Mesendoderm (in vitro differentiated cells): ENCODE measurements around the gene WNT5A.

Experiments used
- DNase-seq: peaks from one replicate; pipeline ENCODE4 v3.0.0; 2013
- H2AK5ac ChIP-seq: 2 replicates; pipeline ENCODE4 v1.6.1; 2013; ENCODE audit warnings: low read length, inconsistent platforms
- H2BK120ac ChIP-seq: 2 replicates; pipeline ENCODE4 v1.6.1; 2013; ENCODE audit warnings: low read depth, mild to moderate bottlenecking, low read length, moderate library complexity, mixed read lengths
- H2BK15ac ChIP-seq: replicated peaks from 2 replicates; pipeline ENCODE4 v1.6.1; 2013; ENCODE audit warnings: low read depth, mild to moderate bottlenecking, moderate library complexity
- H2BK5ac ChIP-seq: 2 replicates; pipeline ENCODE4 v1.6.1; 2013; ENCODE audit warnings: low read length, inconsistent platforms
- H3K18ac ChIP-seq: 2 replicates; pipeline ENCODE4 v1.6.1; 2013; ENCODE audit warnings: mild to moderate bottlenecking, low read length, mixed read lengths
- H3K23ac ChIP-seq: one replicate; pipeline ENCODE4 v1.6.1; 2013; ENCODE audit warnings: low read length
- H3K27ac ChIP-seq: 2 replicates; pipeline ENCODE4 v1.5.1; 2013; ENCODE audit warnings: low read depth, mild to moderate bottlenecking, inconsistent platforms, low read length, moderate library complexity
- H3K27me3 ChIP-seq: 2 replicates; pipeline ENCODE4 v1.6.1; 2013; ENCODE audit warnings: low read length, control low read depth, mild to moderate bottlenecking, inconsistent platforms; ENCODE audit not compliant: insufficient read depth, poor library complexity
- H3K36me3 ChIP-seq: 2 replicates; pipeline ENCODE4 v1.6.1; 2013; ENCODE audit warnings: low read length, inconsistent platforms; ENCODE audit not compliant: control insufficient read depth, insufficient read depth
- H3K4ac ChIP-seq: one replicate; pipeline ENCODE4 v1.6.1; 2013; ENCODE audit warnings: low read depth, mild to moderate bottlenecking, low read length, moderate library complexity
- H3K4me1 ChIP-seq: 2 replicates; pipeline ENCODE4 v1.6.1; 2013; ENCODE audit warnings: low read depth, low read length, inconsistent platforms; ENCODE audit not compliant: control insufficient read depth
- H3K4me2 ChIP-seq: 2 replicates; pipeline ENCODE4 v1.6.1; 2013; ENCODE audit warnings: low read length
- H3K4me3 ChIP-seq: 2 replicates; pipeline ENCODE4 v1.5.1; 2013; ENCODE audit warnings: mild to moderate bottlenecking, low read length
- H3K56ac ChIP-seq: one replicate; pipeline ENCODE4 v1.6.1; 2013; ENCODE audit warnings: low read length
- H3K79me1 ChIP-seq: 2 replicates; pipeline ENCODE4 v1.6.1; 2013; ENCODE audit warnings: low read length, inconsistent platforms
- H3K79me2 ChIP-seq: 2 replicates; pipeline ENCODE4 v1.6.1; 2013; ENCODE audit warnings: mild to moderate bottlenecking, low read length; ENCODE audit not compliant: control insufficient read depth, insufficient read depth
- H3K9ac ChIP-seq: 2 replicates; pipeline ENCODE4 v1.6.1; 2013; ENCODE audit warnings: low read length, inconsistent platforms
- H4K5ac ChIP-seq: one replicate; pipeline ENCODE4 v1.6.1; 2013; ENCODE audit warnings: low read length
- H4K8ac ChIP-seq: one replicate; pipeline ENCODE4 v1.6.1; 2013; ENCODE audit warnings: low read depth, mild to moderate bottlenecking, control low read depth, low read length, moderate library complexity
- WGBS: extraction: QIAGEN DNeasy Blood & Tissue Kit; methylation state at CpG from one replicate; pipeline ENCODE4 v1.1.7; 2013; ENCODE audit warnings: low lambda C conversion rate, missing lambda C conversion rate; ENCODE audit not compliant: insufficient coverage; ENCODE audit errors: extremely low coverage; 5-methylcytosine and 5-hydroxymethylcytosine counted together

WNT5A gene

DNA sequence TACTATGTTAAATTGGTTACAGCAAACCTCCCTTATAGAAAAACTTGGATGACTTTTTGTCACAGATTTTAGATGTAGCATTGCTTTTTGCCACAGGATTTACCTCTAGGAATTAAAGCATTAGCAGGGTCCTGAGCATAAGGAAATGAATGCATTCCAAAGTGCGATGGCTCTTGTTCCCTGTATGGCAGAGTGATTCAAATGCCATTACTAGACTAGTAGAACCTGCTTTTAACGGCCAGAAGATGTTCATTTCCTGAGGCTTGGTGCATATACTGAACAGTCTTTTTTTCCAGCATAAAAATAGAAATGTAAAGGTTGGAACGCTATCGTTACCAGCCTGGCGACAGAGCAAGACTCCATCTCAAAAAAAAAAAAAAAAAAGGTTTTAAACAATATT is 59.4 kb downstream of the WNT5A start:
- Histone ChIP-seq H3K56ac (no peak overlapping the region), H3K36me3 (no peaks in the 10 kb centered on the region), H3K79me2 (no peaks in the 10 kb centered on the region), H3K9ac (no peak overlapping the region), H3K23ac (no peak overlapping the region), H4K5ac (no peak overlapping the region), H4K8ac (no peak overlapping the region), H3K4me2 (no peak overlapping the region), H3K4me3 (no peak overlapping the region), H2BK5ac (no peak overlapping the region), H3K4me1 (no peaks in the 10 kb centered on the region), H3K18ac (no peak overlapping the region), H3K27ac (no peak overlapping the region), H2BK15ac (no peak overlapping the region), H2AK5ac (no peak overlapping the region), H3K79me1 (no peaks in the 10 kb centered on the region), H2BK120ac (no peak overlapping the region), H3K27me3 (no peaks in the 10 kb centered on the region), H3K4ac (no peak overlapping the region)
- no peak for DNase-seq
- no CpG with 5 or more reads among the region's 5 CpGs for WGBS

- no peak overlapping the region for H3K56ac ChIP-seq
- H3K4me2 ChIP-seq, result no peak overlapping the region
- no peaks in the 10 kb centered on the region for H3K27me3 ChIP-seq
- no peak overlapping the region for H4K8ac ChIP-seq
- no peak overlapping the region for H3K27ac ChIP-seq
- H3K36me3 ChIP-seq, result no peaks in the 10 kb centered on the region
- no peak overlapping the region for H3K23ac ChIP-seq
- H3K79me2 ChIP-seq, result no peaks in the 10 kb centered on the region
- H3K4me1 ChIP-seq, result no peaks in the 10 kb centered on the region
- H2BK120ac ChIP-seq, result no peak overlapping the region
- H3K4me3 ChIP-seq, result no peak overlapping the region
- H2BK5ac ChIP-seq, result no peak overlapping the region
- no peak overlapping the region for H4K5ac ChIP-seq
- no peak overlapping the region for H3K4ac ChIP-seq
- DNase-seq, result no peak
- no peak overlapping the region for H2AK5ac ChIP-seq
- no peaks in the 10 kb centered on the region for H3K79me1 ChIP-seq
- no peak overlapping the region for H3K18ac ChIP-seq
- no CpG with 5 or more reads among the region's 4 CpGs for WGBS
- H2BK15ac ChIP-seq, result no peak overlapping the region
- H3K9ac ChIP-seq, result no peak overlapping the region
Measured at GRCh38 chr3:55426486-55426885, 60.6 kb downstream of the WNT5A start.

DNA sequence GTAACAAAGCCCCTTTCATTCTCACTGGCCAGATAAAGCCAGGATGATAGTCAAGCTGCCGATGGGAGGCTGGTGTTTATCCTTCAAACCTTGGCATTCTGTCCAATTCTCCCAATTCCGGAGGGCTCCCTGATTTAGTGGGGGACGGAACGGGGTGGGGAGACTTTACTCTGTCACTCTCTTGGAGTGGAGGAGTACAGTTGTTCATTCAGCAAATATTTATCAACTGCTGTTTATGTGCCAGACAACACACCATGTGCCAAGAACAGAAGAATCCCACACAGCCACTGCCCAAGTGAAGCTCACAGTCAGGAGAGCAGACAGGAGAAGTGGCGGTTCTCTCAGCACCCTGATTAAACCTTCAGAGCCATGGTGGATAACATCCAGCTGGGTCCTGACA is 63.3 kb downstream of the WNT5A start:
- no peak overlapping the region for H3K18ac ChIP-seq
- H2AK5ac ChIP-seq, result no peak overlapping the region
- H2BK5ac ChIP-seq, result no peak overlapping the region
- H3K4me2 ChIP-seq, result no peak overlapping the region
- no peak overlapping the region for H2BK15ac ChIP-seq
- no peak for DNase-seq
- no peak overlapping the region for H3K23ac ChIP-seq
- H3K79me2 ChIP-seq, result no peaks in the 10 kb centered on the region
- no peak overlapping the region for H2BK120ac ChIP-seq
- no peak overlapping the region for H3K4ac ChIP-seq
- no peak overlapping the region for H3K4me3 ChIP-seq
- no peaks in the 10 kb centered on the region for H3K79me1 ChIP-seq
- no CpG with 5 or more reads among the region's 5 CpGs for WGBS
- H3K9ac ChIP-seq, result no peak overlapping the region
- no peak overlapping the region for H3K27ac ChIP-seq
- H3K27me3 ChIP-seq, result no peaks in the 10 kb centered on the region
- H3K56ac ChIP-seq, result no peak overlapping the region
- H4K5ac ChIP-seq, result no peak overlapping the region
- no peak overlapping the region for H4K8ac ChIP-seq
- no peaks in the 10 kb centered on the region for H3K36me3 ChIP-seq
- H3K4me1 ChIP-seq, result no peaks in the 10 kb centered on the region

DNA sequence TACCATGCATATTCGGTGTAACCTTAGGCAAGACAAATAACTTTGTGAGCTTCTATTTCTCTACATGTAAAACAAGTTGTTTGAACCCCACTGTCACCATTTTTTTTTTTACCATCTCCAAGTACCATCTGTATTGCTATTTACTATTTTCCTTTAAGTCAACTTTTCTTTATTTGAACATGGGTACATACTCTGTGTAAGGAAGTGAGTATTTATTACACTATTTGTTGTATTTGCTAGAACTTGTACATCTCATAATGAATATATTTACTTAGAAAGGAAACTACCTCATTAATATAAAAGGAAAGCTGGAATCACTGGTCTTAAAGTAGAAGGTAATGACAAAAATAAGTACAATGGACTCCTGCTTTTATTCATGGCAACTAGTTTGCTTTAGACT is 69.9 kb downstream of the WNT5A start:
- no peak overlapping the region for H3K4me2 ChIP-seq
- no peaks in the 10 kb centered on the region for H3K79me2 ChIP-seq
- no peaks in the 10 kb centered on the region for H3K27me3 ChIP-seq
- no peaks in the 10 kb centered on the region for H3K4me1 ChIP-seq
- no peak overlapping the region for H4K8ac ChIP-seq
- no CpG with 5 or more reads among the region's 1 CpG for WGBS
- no peak overlapping the region for H4K5ac ChIP-seq
- H3K4me3 ChIP-seq, result no peak overlapping the region
- H3K56ac ChIP-seq, result no peak overlapping the region
- no peak overlapping the region for H3K9ac ChIP-seq
- no peak overlapping the region for H3K4ac ChIP-seq
- no peak overlapping the region for H2AK5ac ChIP-seq
- H3K27ac ChIP-seq, result no peak overlapping the region
- H2BK5ac ChIP-seq, result no peak overlapping the region
- no peaks in the 10 kb centered on the region for H3K79me1 ChIP-seq
- H3K36me3 ChIP-seq, result no peaks in the 10 kb centered on the region
- H2BK15ac ChIP-seq, result no peak overlapping the region
- H3K23ac ChIP-seq, result no peak overlapping the region
- no peak overlapping the region for H2BK120ac ChIP-seq
- no peak for DNase-seq
- no peak overlapping the region for H3K18ac ChIP-seq

DNA sequence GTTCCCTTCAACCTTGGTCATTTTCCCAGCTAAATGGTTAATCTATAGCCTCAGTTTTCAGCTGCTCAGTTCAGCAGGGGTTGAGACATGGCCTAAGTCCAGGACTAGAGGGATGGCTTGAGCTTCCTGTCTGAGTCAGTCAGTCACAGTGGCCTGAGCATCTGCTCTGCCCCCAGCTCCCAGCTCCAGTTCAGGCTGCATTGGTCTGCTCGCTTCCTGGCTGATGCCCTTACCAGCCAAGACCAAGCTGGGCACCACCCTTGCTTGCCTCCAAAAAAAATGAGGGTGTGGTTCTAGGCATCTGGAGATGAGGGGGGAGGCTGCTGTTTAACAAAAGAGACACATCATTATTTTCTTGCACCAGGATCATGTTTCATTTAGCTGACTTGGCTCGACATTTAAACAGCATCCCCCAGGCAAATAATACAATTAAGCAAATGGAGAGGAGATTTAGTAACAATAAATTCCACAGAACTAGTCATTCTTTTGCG is 70.7 kb downstream of the WNT5A start:
- Histone ChIP-seq H3K79me2 (no peaks in the 10 kb centered on the region), H3K79me1 (no peaks in the 10 kb centered on the region), H3K4me2 (no peak overlapping the region), H4K8ac (no peak overlapping the region), H3K4me1 (no peaks in the 10 kb centered on the region), H2BK120ac (no peak overlapping the region), H2BK5ac (no peak overlapping the region), H3K27ac (no peak overlapping the region), H3K27me3 (no peaks in the 10 kb centered on the region), H3K56ac (no peak overlapping the region), H3K18ac (no peak overlapping the region), H4K5ac (no peak overlapping the region), H2AK5ac (no peak overlapping the region), H2BK15ac (no peak overlapping the region), H3K23ac (no peak overlapping the region), H3K36me3 (no peaks in the 10 kb centered on the region), H3K4me3 (no peak overlapping the region), H3K4ac (no peak overlapping the region), H3K9ac (no peak overlapping the region)
- DNase-seq, result no peak
- WGBS, result no CpG with 5 or more reads among the region's 3 CpGs
